G401.6 (cell line): Measurements from ENCODE around the gene PAPOLB.
A peak's percentile ranks its signal among the peaks of the same experiment; 100 is the strongest.

ENCODE experiments used
- FAIRE-seq: peaks from 2 replicates; lab custom pipeline; 2012; peaks lifted over from hg19 to GRCh38; lab: Jason Lieb, UNC

PAPOLB gene

DNA sequence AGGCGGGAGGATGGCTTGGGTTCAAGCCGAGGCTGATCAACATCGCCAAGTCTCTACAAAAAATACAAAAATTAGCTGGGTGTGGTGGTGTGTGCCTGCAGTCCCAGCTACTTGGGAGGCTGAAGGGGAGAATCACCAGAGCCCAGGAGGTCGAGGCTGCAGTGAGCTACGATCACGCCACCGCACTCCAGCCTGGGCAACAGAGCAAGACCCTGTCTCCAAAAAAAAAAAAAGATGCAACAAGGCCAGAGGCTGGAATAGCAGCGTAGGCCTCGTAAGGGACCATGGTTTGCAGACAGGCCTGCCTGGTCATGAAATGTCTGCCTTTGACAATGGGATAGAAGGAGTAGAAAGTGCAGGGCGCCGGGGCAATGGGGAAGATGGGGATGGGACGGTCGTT lies 20.0 kb downstream of the PAPOLB start:
- no peak for FAIRE-seq

DNA sequence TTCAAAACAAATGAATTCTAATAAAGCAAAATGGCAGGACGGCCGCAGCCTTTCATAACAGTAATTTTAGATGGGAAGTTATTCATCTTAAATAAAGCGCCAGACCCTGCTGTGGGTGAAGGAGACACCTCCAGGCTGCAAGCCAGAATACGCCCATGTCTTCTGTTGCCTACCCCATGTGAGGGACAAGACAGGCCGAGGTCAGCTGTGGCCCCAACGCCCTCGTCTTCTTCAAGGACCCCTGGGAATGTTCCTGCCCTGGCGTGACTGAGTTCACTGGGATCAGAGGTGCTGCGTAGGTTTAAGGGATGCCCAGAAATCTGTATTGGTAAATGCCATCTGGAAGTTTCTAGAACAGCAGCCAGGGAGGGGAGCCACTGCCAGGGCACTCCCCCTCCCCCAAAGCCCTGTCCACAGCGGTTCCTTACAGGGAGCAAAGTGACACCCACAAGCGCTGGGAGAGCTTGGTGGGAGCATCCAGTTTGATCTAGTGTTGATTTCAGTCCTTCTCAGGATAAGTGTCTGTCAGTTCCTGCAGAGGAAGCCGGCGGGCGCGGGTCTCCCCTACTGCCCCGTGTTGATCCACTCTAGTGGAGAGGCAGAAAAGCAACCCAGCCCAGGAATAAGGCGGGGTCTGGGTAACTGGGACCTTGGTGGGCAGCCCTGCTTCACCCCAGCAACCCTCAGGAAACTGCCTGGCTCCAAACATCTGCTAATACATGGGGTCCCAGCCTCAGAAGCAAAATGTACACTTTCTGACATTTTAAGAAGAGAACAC lies 20.6 kb downstream of the PAPOLB start:
- FAIRE-seq, result no peak

DNA sequence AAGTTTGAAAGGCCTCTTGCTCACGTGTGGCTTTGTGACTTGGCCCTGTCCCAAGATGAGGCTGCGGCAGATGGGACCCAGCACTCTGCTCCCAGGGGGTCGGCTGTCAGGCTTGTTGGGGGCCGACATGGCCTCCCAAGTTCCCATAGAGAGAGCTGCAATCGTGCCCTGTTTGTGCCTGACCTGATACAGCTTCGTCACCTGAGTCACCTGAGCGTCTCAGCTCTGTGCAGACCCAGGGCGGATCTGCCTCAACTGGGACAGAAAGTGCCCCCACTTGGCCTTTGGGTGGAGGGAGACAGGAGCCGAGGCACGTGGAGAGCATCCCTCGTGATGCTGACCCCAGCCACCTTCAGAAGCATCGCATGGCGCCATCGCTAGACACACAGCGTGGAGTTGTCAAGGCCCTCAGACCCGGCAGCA lies 21.7 kb downstream of the PAPOLB start:
- no peak for FAIRE-seq

DNA sequence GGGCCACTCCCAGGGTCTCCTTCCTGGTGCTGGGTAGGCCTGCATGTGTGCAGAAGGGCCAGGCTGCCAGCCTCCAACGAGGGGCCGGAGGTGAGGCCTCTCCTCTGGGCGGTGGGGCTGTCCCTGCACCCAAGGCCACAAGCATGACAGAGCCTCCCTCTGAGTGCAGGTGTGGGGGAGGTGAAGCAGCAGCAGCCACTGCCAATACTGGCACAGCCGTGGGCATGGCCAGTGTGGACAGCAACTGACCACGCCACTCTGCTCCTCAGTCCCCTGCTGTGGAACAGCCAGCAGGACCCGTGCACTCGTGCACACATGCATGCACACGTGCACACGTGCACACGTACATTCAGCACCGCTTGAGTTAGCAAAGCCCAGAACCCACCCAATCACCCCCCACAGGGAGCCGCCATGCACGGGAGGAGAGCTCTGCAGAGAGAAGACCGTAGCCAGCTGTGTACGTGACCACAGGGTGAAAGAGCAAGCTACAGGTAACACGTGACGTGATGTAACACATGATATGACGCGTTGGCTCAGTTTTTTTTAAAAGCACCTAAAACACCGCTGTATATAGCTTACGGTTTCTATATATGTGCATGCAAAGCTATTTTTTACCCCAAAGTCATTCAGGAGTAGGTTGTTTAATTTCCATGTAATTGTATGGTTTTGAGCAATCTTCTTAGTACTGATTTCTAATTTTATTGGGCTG lies 23.1 kb downstream of the PAPOLB start:
- FAIRE-seq, result no peak

DNA sequence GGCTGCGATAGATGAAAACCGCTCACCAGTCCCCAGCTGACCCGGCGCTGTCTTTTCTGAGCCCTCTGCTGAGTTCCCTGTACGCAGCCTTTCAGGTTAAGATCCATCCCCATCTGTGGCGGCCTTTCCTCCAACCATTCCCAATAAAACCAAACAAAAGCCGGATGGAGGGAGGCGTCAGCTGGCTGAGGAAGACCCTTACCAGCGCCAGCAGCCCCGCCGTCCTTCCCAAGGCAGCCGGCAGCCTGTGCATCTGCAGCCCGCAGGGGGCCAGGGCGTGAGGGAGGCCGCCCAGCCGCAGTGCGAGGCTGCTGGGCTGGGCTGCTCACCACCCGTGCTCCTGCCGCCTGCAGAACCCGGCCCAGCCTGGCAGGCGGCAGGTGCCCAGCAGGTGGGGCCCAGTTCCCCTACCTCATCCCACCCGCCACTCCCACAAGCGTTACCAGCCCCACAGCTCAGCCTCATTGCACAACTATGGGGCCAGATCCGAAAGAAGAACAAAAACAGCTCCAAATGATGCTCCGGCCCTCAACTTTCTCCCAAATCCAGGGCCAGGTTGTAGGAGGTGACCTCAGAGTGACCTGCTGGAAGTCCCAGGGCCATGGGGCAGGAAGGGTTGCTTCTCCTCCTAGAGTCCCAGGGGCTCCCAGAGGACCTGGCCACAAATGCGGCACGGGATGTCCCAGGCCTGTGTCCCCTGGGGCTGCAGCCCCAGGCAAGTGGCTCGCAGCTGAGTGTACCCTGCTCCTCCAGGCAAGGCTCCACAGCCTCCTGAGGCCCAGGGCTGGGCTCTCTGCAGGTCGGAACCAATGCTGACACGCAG lies 23.8 kb downstream of the PAPOLB start:
- no peak for FAIRE-seq

DNA sequence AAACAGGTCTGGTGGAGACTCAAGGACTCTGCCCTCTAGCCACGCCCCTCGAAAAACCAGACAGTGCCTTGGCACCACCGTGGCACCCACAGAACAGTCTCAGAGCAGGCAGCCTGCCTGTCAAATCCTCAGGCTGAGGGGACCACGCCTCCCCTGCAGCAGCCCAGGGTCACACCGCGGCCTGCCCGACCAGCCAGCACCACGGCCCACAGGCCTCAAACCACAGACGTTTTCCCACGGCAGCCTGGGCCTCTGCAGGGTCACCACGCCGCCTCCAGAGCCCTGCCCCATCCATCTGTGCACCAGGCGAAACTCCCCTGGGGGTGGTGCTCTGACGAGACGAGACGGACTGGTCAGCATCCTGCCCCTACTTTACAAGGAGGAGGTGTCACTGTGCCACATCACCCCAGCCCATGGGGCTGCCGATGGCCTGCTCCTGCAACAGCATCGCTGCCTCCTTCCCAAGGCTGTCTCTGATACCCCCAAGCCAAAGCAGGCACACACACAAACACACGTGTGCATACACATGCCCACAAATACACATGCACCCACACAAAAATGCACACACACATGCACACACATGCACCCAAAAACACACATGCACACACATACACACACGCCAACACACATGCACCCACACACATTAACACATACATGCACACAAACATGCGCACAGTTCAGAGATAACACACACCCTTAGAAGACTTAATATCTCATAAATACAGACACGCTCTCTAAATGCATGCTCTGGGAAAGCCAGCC lies 24.6 kb downstream of the PAPOLB start:
- FAIRE-seq, result no peak

DNA sequence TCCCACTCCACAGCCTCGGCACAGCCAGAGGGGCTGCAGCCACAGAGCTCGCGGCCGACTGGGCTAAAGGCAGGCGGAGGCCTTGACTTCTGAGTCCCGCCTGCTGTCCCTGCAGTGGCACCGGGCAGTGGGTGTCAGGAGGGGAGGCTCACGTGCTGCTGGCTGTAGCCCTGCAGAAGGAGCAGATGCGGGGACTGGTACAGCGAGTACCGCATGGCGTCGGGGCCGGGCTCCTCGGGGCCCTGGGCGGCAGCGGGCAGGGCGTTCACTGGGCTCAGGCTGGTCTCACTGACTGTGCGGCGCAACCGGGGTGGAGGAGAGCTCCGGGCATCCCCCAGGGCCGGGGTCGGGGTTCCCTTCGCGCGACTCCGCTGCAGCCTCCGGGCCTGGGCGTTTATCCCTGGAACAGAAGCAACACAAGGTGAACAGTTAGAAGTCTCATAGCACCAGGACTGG lies 25.6 kb downstream of the PAPOLB start:
- FAIRE-seq, result no peak

DNA sequence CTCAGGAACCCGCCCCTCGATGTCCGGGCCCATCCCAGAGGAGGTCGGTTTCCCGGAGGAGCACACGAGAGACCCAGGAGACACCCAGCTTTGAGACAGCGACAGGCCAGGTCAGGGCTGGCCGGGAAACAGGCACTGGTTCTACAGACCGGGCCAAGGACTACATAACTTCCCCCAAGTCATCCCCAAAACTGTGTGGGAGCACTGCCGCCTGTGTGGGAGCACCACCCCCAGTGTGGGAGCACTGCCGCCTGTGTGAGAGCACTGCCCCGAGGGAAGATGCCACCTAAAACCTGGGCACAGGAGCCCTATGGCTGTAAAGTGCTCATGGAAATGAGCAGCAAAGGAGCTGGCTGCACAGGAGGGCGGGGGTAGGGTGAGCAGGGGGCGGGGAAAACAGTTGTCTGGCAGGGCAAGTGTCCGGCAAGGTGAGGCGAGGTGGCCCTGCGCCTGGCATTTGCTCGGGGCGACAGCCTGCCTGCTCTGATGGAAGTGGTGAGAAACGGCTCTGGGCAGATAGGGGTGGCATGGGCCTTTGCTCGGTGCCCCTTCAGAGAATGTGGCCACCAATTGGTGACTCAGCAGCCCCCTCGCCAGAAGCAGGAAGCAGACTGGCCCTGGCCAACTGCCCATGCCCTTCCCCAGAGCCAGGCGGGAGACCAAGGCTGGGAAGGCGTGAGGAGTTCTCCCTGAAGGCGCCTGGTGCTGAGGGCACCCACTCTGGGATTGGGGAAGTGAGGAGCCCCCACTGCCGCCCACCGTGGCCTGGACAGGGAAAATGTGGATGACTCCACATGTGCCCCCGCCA lies 26.2 kb downstream of the PAPOLB start:
- no peak for FAIRE-seq

DNA sequence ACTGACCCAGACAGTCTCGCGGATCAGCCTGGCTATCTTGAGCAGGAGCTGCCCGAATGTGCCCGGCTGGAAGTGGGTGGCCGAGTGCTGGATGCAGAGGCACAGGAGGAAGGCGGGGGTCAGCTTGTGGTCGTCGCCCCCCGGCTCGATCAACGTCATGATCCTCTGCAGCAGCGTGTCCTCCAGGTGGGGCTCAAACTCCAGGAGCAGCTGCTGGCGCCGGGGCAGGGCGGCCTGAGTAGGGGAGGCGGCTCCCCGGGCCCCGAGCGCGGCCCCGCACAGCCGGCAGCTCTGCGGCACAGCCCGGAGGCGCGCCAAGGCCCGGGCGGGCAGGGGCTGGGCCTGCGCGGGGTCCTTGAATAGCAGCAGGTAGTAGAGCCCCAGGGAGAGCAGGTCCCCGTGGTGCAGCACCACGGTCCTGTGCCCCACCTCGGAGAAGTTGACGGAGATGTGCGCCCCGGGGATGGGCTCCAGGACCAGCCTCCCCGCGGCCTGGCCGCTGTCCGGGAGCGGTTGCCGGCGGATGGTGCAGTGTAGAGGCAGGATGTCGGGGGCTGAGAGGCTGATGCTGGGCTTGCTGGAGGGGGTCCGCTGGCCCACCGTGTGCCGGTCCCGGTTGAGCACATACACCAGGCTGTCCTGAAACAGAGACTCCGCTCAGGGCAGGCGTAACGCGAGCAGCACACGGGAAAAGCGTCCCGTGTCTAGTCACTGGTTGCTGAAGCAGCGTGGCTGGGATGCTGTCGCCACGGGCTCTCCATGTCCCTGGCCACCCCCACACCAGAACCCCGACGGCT lies 27.0 kb downstream of the PAPOLB start:
- FAIRE-seq, result no peak

DNA sequence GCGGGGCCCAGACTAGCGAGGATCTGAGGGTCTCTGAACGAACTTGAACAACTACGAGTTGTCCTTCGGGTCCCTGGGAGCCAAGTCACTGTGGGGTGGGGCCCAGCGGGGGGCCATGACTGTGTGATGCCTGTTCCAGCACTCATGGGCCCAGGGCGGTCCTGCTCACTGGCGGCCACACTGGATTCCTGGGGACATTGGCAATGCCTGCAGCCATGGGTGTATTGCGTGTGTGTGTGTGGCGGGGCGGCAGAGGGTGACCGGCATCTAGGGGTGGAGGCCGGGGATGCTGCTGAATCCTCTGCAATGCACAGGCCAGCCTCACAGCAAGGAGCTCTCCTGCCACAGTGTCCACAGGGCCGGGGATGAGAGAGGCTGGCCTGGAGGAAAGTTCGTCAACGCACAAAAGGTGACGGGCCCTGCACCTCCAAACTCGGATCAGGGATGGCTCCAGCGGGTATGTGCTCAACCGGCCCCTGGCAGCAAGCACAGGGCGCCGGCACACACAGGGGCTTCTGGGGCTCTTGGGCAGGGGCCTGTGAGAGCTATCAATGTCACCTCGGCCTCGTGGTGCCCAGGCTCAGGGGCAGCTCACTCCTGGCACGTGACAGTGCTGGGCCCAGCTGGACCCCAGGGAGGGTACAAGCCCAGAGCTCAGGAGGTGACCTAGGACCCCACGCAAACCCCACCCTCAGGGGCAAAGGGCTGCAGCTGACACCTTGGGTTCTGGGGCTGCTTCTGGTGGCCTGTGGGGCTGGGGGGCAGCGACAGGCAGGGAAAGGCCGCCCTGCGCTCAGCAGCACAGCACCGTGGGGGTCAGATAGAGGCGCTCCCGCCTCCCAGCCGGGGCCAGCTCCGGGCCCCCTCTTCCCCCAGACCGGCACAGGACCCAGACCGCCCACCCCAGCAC lies 27.9 kb downstream of the PAPOLB start:
- no peak for FAIRE-seq

DNA sequence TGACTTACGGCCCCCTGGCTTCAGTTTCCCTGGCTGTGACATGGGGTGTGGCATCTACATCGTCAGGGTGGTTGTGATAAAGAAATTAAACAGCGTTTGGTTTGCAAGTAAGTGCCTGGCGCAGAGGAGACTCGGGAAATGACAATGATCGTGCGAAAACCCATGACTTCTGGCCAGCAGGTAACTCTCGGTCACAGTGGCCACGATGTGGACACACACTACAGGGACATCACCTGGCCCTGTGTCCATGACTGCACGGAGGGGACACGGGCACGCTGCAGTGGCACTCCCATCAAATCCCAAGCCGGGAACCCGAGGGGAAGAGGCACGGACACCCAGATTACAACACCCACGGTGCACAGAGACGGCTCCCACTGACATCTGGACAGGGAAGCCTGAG lies 28.7 kb downstream of the PAPOLB start:
- FAIRE-seq, result no peak

DNA sequence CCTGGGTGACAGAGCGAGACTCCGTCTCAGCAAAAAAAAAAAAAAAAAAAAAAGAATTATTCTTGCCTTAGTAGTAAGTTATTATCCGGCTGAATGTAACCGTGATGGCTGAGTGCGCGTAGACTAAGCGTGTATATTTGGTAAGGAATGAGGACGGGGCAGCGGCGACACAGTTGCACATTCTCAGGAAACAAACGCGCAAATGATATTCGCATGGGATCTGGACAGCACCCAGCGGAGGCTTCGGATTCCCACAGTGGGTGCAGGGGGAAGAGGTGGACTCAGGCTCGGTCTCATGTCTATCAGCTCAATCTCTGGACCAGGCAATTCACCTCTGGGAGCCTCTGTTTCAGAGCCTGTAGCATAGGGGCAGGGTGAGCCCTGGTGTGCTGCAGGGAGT lies 29.1 kb downstream of the PAPOLB start:
- FAIRE-seq, result no peak

DNA sequence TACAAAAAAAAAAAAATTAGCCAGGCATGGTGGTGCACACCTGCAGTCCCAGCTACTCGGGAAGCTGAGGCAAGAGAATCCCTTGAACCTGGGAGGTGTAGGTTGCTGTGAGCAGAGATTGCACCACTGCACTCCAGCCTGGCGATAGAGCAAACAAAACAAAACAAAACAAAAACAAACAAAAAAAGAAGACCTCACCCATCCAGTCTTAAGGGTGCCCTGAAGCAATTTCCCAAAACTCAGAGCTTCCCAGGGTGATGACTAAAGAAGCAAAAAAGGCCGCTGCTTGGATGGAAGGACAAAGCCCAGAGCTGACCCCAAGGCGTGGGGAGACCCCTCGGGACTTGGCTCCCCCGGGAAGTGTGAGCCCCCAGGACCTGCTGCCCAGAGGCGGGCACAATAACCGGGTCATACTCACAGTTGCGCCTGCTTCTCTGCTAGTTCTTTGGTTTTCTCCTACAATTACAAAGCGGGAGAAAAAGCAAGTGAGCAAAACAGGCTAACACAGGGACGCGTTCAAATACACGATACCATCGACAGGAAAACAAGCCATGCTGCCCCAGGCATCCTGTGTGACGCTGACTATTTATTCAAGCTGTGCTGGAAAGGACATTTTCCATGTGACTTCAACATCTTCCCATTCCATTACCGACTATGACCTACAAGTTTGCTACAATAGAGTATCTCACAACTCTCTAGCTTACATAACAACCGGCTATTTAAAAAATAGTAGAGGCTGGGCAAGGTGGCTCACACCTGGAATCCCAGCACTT lies 29.9 kb downstream of the PAPOLB start:
- no peak for FAIRE-seq

DNA sequence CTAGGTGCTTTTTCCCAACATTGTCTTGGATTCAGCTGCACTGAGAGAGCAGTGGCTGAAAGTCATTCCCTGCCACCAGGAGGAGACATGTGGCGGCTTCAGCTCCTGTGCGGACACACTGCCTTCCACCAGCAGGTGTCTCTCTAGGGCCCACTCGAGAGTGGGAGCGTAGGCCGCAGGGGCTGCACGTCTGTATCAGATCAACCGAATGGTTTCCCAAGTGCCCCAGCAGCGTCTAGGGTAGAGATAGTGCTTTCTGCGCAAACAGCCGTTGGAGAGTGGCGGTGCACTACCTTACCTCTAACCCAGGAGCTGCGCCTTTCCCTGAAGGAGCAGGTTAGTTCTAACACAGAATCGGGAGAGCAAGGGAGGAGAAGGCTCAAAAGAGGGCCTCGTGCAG lies 31.7 kb downstream of the PAPOLB start:
- FAIRE-seq, result peak; percentile 27

DNA sequence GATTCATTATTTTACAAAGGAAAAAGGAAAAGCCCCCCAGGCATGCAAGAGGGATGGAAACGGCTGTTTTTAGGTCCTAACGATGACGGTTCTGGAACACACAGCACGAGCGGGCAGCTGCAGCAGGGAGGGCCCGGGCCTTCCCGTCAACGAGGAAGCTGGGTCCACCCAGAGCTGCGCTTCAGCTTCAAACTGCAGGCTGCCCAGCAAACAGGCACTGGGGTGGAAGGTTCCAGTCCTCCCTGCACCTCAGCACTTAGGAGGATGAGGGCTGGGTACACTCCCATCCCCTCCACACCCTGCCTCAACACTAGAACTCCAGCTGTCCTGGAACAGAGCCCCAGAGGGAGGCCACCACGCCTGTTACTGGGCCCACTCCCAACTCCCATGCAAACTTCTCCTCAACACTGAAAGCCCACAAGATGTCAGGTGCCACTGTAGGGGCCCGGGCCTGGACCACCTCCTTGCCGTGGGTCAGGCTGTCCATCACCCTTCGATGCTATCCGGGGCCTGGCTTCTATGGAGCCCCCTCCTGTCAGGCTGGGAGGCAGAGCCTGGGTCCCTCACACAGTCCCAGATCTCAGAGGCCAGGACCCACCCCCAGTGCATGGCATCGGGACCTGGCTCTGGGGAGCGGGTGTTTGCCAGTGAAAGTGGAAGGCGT lies 33.0 kb downstream of the PAPOLB start:
- FAIRE-seq, result no peak

DNA sequence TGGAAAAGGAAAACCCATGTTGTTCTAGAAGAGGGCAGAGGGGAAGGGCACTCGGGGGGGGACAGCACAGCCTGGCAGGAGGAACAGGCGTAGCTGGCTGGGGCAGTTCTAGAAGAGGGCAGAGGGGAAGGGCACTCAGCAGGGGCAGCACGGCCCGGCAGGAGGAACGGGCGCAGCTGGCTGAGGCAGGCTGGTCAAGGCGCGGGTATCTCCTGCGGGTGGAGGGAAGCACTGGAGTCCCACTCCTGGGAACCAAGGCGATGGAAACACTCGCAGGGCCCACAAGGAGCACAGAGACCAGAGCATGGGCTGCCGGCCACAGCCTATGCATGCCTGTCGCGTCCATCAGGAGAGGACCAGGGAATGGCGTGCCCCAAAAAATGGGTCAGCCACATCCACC lies 36.7 kb downstream of the PAPOLB start:
- no peak for FAIRE-seq

DNA sequence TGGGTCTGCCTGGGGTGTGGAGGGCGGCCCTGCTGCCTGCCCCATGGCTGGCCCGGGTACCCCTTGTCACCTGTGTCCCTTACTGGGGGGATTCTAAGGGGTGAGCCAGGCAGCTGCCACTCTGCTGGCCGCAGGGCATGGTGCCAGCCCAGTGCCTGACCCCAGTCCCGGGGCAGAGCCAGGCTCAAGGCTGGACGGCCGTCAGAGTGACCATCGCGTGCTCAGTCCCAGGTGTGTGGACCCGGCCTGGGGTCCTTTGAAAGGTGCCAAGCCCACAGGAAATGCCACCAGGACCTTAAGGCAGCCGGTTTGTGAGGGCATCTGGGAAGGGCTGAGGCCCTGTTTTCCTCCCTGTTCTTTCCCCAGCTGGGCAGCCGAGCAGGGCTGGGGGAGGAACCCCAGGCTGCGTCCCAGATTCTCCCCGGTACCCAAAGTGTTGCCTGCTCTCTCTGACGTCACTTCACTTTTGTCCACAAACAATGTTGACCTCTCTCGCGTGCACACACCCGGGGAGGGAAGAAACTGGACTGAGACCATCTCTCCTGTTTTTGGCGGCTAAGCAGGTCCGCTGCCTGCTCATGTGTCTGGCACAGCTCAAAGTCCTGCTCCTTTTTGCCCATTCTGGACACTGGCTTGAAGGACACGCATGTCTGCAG lies 37.6 kb downstream of the PAPOLB start:
- no peak for FAIRE-seq
